Measurements from ENCODE around the gene ABHD10.
"Not testable (repeated sequence)": the region's sequence is repeated elsewhere in the genome, so short reads cannot be mapped to it uniquely, and the experiment has no call there.

Gene ABHD10

DNA sequence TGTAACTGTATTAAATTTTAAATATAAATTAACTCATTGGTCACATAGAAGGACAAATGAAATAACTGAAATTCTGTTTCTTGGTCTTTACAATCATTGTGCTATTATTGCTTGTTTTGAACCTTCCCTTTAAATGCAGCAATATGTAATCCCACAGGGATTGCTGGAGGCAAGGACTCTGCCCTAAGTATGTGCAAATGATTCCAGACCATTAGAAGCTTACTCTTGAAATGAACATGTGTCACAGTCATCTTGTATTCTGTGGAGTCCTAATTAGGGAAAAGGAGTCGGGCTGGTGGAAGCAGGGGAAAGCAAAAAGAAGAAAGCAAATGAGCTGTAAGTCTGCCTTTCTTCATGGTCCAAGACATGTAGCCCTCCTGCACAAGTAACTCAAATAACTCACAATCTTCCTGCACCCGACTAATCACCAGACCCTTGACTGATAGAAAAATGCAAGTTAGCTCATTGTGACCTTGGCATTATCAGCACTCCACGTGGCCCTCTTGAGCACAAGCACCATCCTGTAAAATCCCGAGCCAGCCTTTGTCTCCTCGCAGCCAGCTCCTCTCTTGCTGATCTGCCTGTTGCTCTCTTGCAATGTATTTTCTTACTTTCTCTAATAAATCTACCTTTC is 53.4 kb downstream of the ABHD10 start:
- no peak for DNase-seq (ENCODE audit: low read depth)

DNA sequence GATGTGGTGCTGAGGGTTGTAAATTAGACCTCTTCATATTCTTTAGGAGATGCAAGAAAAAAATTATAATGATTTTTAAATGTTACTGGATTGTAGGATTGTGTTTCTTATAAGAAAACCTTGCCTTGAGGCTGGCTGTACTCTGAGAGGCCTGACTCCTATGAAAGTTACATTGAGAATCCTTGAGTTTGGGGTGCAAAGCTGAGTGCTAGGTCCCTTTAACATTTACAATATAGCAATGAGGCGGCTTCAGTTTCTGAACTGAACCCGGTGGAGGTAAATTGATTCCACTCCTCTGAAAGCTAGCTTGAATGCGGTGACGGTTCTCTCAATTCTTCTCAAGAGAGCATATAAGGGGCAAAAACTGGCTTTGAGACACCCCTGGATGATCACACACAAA is 55.6 kb downstream of the ABHD10 start, which contains the start of gene TMPRSS7:
Gene TMPRSS7 (plus strand): TSS at position 301 of the 400 bp plus-strand sequence. CDS start 110 bp downstream, outside the sequence.
- no peak for DNase-seq (ENCODE audit: low read depth)

DNA sequence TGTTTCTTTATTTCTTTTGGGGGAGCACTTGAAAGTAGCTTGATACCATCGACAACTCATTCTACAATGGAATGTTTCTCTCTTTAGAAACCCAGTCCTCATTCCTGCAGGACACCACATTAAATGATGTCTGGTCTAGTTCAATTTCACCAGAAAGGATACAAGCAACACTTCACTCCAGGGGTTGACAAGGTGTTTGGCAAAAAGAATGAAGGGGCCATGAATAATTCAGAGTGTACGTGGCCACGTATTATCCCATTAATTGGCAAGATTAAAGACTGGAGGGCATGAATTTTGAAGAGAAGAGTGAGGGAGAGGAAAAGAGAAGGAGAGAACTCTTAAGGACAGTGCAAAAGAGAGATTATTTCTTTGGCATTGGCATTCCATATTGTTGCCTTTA is 56.4 kb downstream of the ABHD10 start:
- no peak for DNase-seq (ENCODE audit: low read depth)

DNA sequence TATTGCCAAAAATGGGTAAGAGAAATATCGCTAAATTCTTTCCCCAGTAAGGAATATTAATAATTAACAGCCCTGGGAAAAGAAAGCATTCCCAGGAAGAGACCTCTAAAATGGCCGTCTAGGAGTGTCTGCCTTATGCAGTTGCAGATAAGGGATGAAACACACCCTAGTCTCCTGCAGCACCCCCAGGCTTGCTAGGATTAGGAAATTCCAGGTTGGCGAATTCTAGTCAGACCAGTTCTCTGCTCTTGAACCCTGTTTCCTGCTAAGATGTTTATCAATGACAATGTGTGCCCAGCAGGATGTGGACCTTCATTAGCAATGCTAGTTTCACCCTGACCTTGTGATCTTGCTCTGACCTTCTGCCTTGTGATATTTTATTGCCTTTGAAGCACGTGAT is 58.4 kb downstream of the ABHD10 start:
- not testable (repeated sequence) for DNase-seq (ENCODE audit: low read depth)

DNA sequence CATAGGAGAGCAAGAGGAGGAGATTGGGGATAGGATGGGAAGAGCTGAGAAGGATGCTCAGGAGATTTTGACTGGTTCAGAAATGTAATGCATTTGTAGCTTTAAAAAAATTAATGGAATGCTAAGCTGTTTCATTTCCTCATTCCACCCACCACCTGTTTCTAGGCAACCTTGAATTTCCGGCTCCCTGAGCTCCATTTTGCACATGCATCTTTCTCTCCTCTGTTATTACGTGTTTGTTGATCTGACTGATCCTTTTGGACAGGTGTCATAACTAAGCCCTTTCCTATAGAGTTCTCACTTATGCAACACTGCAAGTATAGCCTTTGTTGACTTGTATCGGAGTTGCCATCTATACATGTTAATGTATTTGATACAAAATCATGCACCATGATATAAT is 60.0 kb downstream of the ABHD10 start:
- DNase-seq (ENCODE audit: low read depth) = peak; percentile 32

DNA sequence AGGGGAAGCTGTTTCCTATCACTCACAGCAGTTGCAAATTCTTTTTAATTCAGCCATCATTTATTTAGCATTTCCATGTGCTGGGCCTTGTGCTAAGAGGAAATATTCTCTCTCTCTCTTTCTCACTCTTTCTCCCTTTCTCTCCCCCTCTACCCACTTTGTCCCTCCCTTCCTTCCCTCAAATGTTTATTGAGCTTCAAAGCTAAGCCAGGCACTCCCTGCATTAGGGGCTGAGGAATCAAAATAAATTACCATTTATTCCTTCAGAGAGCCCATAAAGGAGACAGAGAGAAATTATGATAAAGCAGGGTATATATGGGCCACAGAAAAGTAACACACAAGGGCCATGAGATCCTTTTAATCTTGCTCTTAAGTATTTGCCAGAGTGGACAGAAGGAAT is 62.5 kb downstream of the ABHD10 start:
- no peak for DNase-seq (ENCODE audit: low read depth)

DNA sequence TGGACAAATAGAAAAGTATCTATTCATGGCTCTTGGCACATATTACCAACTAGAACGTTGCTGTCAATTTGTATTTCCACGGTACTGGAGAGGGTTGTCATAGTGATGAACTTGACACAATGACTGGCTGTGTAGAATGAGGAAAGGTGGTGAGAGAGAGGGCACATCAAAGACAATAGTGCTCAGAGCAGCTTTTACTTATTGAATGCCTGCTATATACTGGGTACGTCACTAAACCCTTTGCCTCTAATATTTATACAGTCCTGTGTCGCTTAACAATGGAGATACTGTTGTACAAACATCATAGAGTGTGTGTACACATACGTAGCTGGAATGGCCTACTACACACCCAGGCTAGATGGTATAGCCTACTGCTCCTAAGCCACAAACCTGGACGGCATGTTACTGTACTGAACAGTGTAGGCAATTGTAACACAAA is 64.0 kb downstream of the ABHD10 start:
- DNase-seq (ENCODE audit: low read depth) = no peak
